PC-3 (cell line): Measurements from ENCODE around the gene SLC8A2. TPM values are rescaled to one million over a fixed set of nuclear protein-coding genes. Genes with fewer than 3 reads are reported as not detected.

Experiments used
- ATAC-seq: fragments of 200-7000 bp; cut with Tn5 transposase; 2 replicates; pipeline ENCODE4 v1.9.1; 2020; ENCODE audit warnings: mild to moderate bottlenecking, moderate library complexity
- BruUV-seq: library from RNA; stranded (reverse); fragments of 400-500 nt; replicated peaks from 2 replicates; lab custom pipeline; 2021; lab: Mats Ljungman, UMichigan
- CTCF ChIA-PET: fragments of 300-600 bp; sonication (Branson Sonifier 250); formaldehyde crosslinking; loops from one replicate; lab custom pipeline; 2022; ENCODE audit warnings: antibody characterized with exemption; lab: Charles Lee
- POLR2A ChIA-PET: fragments of 300-600 bp; sonication (Branson Sonifier 250); formaldehyde crosslinking; loops from one replicate; lab custom pipeline; 2022; ENCODE audit warnings: antibody characterized with exemption; ENCODE audit not compliant: unreplicated experiment; lab: Charles Lee
- DNase-seq: peaks from one replicate; pipeline ENCODE4 v3.0.0-alpha.2; 2015
- H2AFZ ChIP-seq: fragments of 300-600 bp; sonication (generic); 2 replicates; pipeline ENCODE4 v1.6.0; 2016; ENCODE audit warnings: antibody characterized with exemption, low read length
- H3F3A ChIP-seq: fragments of 300-600 bp; sonication (generic); one replicate; pipeline ENCODE4 v1.6.0; 2017; ENCODE audit warnings: antibody characterized with exemption, low read length, control low read depth, mild to moderate bottlenecking; ENCODE audit not compliant: unreplicated experiment
- H3K27ac ChIP-seq: fragments of 300-600 bp; sonication (generic); 2 replicates; pipeline ENCODE4 v1.5.1; 2016; ENCODE audit warnings: mild to moderate bottlenecking, low read length
- H3K27me3 ChIP-seq: fragments of 300-600 bp; sonication (generic); 2 replicates; pipeline ENCODE4 v1.6.1; 2016; ENCODE audit warnings: low read length, mixed read lengths
- H3K36me3 ChIP-seq: fragments of 300-600 bp; sonication (generic); 2 replicates; pipeline ENCODE4 v1.6.1; 2016; ENCODE audit warnings: low read depth, mixed run types, low read length, mixed read lengths
- H3K4me1 ChIP-seq: fragments of 300-600 bp; sonication (generic); 2 replicates; pipeline ENCODE4 v1.5.1; 2016; ENCODE audit warnings: low read length; ENCODE audit not compliant: insufficient read depth
- H3K4me2 ChIP-seq: fragments of 300-600 bp; sonication (generic); 2 replicates; pipeline ENCODE4 v1.6.0; 2016; ENCODE audit warnings: low read length
- H3K4me3 ChIP-seq: fragments of 300-600 bp; sonication (generic); 2 replicates; pipeline ENCODE4 v1.5.1; 2016; ENCODE audit warnings: mild to moderate bottlenecking, low read length, mixed read lengths
- H3K79me2 ChIP-seq: fragments of 300-600 bp; sonication (generic); 2 replicates; pipeline ENCODE4 v1.6.1; 2017; ENCODE audit warnings: low read length, mixed read lengths
- H3K9ac ChIP-seq: fragments of 300-600 bp; sonication (generic); 2 replicates; pipeline ENCODE4 v1.6.0; 2016; ENCODE audit warnings: mild to moderate bottlenecking, low read length
- H3K9me2 ChIP-seq: fragments of 300-600 bp; sonication (generic); replicated peaks from 2 replicates; pipeline ENCODE4 v1.6.1; 2016; ENCODE audit warnings: mixed run types, low read length, mixed read lengths
- H3K9me3 ChIP-seq: fragments of 300-600 bp; sonication (generic); 2 replicates; pipeline ENCODE4 v1.6.1; 2016; ENCODE audit warnings: low read length, mixed read lengths
- H4K20me1 ChIP-seq: fragments of 300-600 bp; sonication (generic); 2 replicates; pipeline ENCODE4 v1.6.1; 2016; ENCODE audit warnings: low read length, mixed read lengths
- EZH2 ChIP-seq: fragments of 300-600 bp; sonication (generic); IDR thresholded peaks from one replicate; pipeline ENCODE4 v1.6.1; 2017; ENCODE audit warnings: antibody characterized with exemption, mild to moderate bottlenecking, low read length; ENCODE audit not compliant: unreplicated experiment
- EZH2phosphoT487 ChIP-seq: fragments of 300-600 bp; sonication (generic); IDR thresholded peaks from 2 replicates; pipeline ENCODE4 v1.6.1; 2018; ENCODE audit warnings: mild to moderate bottlenecking, antibody characterized with exemption, low read length, borderline replicate concordance
- intact Hi-C: fragments of 100-400 bp; cut with micrococcal nuclease; formaldehyde crosslinking; loops from 2 replicates; pipeline ENCODE4 v1.9.0; 2023
- total RNA-seq: library from RNA; depleted of rRNA; stranded (reverse); fragments of >200 nt; gene quantifications from 2 replicates; pipeline ENCODE4 v1.2.3, GENCODE V29; 2014
- TF ChIP-seq, protein P1 (sequence below): fragments of 300-600 bp; sonication (generic); conservative IDR thresholded peaks from 2 replicates; pipeline ENCODE4 v1.5.1; 2017; ENCODE audit warnings: antibody characterized with exemption, low read depth, mild to moderate bottlenecking, low read length

Gene SLC8A2
- total RNA-seq, 1 experiment from 2014 or later = 0.33 TPM

DNA sequence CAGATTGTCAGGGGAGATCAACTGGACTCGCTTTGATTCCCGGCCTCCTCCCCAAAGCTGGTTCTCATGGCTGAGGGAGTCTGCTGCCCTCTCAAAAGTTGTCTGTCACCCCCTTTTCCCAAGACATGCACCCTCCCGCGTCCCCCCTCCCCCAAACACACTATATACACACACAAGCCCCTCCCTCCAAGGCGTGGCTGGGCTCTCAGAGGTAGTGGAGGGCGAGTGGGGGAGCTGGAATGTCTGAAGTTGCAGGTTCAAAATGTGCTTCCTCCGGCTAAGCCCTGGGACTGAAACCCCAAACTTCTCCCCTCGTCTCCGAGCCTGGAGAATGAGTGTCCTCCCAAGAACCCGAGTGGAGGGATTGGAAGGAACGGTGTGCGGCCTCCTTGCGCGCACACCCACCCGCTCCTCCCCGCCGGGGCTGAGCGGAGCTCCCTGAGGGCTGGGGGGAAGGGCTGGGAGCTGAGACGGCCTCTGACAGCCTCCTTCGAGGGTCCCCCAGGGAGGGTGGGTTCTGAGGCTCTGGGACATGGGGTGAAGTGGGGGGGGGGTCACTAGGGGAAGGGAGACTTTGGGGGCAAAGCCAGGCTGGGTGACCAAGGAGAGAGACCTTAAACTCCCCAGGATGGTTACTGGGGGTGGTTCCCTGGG, 42.4 kb downstream of the SLC8A2 start:
- Histone ChIP-seq H3K4me2 (peak overlapping the region; percentile 95; the same call in 1 of the 2 replicates), H3K79me2 (no peaks in the 10 kb centered on the region), H3K9me3 (no peaks in the 10 kb centered on the region), H4K20me1 (no peaks in the 10 kb centered on the region), H3K4me1 (peaks cover 12% of the 10 kb centered on the region; the same call in 1 of the 2 replicates), H2AFZ (no peak overlapping the region), H3K9ac (no peak overlapping the region), H3F3A (no peaks in the 10 kb centered on the region), H3K27me3 (no peaks in the 10 kb centered on the region), H3K27ac (no peak overlapping the region), H3K9me2 (no peaks in the 10 kb centered on the region), H3K4me3 (no peak overlapping the region), H3K36me3 (no peaks in the 10 kb centered on the region; the same call in 1 of the 2 replicates)
- ChIA-PET POLR2A (no interaction called here), CTCF (interaction anchor here (0.5 to 1.7 kb wide), 4 partner anchors 12 to 427 kb away, joined by 3 to 10 read pairs (median 4); partner anchors contain the start of gene DHX34)
- intact Hi-C loops = loop anchor here (5.0 kb wide), 1 partner anchor 132 kb away; no protein-coding TSS in a partner anchor
- ATAC-seq (no peak), DNase-seq (no peak)
- TF ChIP-seq, protein P1, sequence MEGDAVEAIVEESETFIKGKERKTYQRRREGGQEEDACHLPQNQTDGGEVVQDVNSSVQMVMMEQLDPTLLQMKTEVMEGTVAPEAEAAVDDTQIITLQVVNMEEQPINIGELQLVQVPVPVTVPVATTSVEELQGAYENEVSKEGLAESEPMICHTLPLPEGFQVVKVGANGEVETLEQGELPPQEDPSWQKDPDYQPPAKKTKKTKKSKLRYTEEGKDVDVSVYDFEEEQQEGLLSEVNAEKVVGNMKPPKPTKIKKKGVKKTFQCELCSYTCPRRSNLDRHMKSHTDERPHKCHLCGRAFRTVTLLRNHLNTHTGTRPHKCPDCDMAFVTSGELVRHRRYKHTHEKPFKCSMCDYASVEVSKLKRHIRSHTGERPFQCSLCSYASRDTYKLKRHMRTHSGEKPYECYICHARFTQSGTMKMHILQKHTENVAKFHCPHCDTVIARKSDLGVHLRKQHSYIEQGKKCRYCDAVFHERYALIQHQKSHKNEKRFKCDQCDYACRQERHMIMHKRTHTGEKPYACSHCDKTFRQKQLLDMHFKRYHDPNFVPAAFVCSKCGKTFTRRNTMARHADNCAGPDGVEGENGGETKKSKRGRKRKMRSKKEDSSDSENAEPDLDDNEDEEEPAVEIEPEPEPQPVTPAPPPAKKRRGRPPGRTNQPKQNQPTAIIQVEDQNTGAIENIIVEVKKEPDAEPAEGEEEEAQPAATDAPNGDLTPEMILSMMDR = no peak
- TF ChIP-seq EZH2 = no peak
- no TSS peak for BruUV-seq

DNA sequence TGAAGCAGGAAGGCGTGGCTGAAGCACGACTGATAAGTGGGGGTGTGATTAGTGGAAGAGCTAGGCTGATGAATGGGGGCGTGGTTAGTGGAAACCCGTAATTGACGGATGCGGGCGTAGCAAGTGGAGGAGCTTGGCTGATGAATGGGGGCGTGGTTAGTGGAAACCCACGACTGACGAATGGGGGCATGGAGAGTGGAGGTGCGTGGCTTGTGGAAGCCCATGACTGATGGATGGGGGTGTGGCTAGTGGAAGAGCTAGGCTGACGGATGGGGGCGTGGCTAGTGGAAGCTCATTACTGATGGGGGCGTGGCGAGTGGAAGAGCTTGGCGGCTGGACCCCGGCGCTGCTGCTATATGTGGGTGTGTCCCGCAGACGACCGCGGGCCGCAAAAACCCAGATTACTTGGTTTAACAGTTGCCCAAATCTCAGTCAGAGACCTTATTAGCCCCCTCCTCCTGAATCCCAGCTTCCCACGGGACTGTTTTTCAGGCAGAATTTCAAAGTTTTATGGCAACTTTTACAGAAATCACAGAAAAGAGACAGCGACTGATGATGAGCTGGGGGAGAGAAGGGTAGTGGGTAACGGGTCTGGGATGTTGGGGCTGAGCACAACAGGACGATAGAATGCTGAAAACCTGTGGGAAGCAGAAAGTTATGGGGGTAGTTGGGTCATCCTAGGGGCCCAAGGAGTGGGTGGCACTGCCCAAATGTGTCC, 43.4 kb downstream of the SLC8A2 start:
- peak overlapping the region; percentile 95 for H3K4me2 ChIP-seq
- intact Hi-C loops = loop anchor here (5.0 kb wide), 1 partner anchor 131 kb away; no protein-coding TSS in a partner anchor
- BruUV-seq = no TSS peak
- H3K9me2 ChIP-seq = no peaks in the 10 kb centered on the region
- peak; percentile 96 for DNase-seq
- no peaks in the 10 kb centered on the region for H4K20me1 ChIP-seq
- H3K27ac ChIP-seq = peak overlapping the region; percentile 27; the same call in 1 of the 2 replicates
- no peaks in the 10 kb centered on the region for H3F3A ChIP-seq
- H3K9me3 ChIP-seq = no peaks in the 10 kb centered on the region
- ChIA-PET CTCF (interaction anchor here (0.5 to 1.7 kb wide), 6 partner anchors 8 to 428 kb away, joined by 3 to 13 read pairs (median 5); partner anchors contain the start of genes DHX34 and INAFM1), POLR2A (interaction anchor here (1.2 kb wide), 1 partner anchor 262 kb away, joined by 4 read pairs; no protein-coding TSS in a partner anchor)
- peaks cover 6% of the 10 kb centered on the region for H3K27me3 ChIP-seq
- peaks cover 12% of the 10 kb centered on the region; the same call in 1 of the 2 replicates for H3K4me1 ChIP-seq
- H3K9ac ChIP-seq = no peak overlapping the region
- peak; percentile 94 for ATAC-seq
- TF ChIP-seq, protein P1 = no peak
- TF ChIP-seq EZH2phosphoT487 = no peak
- no peak for TF ChIP-seq EZH2
- no peaks in the 10 kb centered on the region; the same call in 1 of the 2 replicates for H3K36me3 ChIP-seq
- H2AFZ ChIP-seq = peak overlapping the region; percentile 90
- no peaks in the 10 kb centered on the region for H3K79me2 ChIP-seq
- H3K4me3 ChIP-seq = peak overlapping the region; percentile 62
